CD4-positive, alpha-beta T cell treated with Interleukin-17A for 4 hours (primary cell): ENCODE results near the gene TREML2.

ENCODE experiments used
- DNase-seq: peaks from one replicate; pipeline ENCODE4 v3.0.0-alpha.2; 2020; ENCODE audit warnings: mixed read lengths

TREML2 gene

GRCh38 chr6:41176189-41176588 is 24.8 kb downstream of the TREML2 start:
- no peak for DNase-seq

DNA sequence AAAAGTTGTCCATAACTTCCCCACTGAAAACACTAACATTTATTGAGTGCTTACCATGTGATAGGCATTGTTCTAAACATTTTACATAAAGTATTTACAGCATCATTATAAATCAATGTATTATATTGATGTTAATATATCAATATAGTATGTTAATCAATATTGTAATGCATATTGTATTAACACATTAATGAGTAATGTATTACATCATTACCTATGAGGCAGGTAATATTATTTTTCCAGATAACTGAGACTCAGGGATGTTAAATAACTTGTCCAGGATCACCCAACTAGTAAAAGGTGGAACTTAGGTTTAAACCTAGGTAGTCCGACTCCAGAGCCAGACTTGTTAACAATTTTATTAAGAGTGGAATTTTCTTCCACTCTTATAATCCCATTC is 25.9 kb downstream of the TREML2 start:
- DNase-seq, result no peak

DNA sequence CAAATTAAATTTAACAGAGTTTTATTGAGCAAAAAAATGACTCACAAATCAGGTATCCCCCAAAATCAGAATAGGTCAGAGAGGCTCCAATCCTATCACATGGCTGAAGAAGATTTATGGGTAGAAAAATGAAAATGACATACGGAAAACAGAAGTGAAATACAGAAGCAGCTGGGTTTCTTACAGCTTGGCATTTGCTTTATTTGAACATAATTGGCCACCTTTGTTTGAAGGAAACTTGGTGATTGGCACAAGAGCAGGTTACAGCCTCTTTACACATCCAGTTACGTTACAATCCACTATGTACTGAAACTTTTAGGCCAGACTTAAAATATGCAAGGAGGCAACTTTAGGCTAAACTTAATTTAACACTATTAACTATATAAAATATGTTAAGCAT is 26.3 kb downstream of the TREML2 start:
- no peak for DNase-seq

DNA sequence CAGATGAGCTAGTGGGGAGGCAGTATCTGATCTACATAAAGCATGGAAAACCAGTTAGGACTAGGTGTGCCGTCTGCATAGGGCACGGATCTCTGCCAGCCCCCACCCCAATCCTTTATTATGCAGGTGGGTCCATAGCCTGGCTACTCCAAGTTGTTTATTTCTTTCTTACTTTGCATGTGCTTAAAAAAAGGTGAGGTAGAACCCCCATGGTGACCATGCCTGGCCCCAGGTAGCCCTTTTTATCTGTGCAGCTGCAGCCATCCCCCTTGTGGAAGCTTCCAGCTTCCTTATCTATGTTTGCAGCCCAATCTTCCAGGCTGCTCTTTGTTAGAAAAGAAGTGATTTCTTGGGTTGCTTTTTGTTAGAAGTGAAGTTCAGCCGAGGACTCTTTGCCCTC is 29.0 kb downstream of the TREML2 start:
- DNase-seq, result no peak

GRCh38 chr6:41170547-41171160 is 30.3 kb downstream of the TREML2 start:
- no peak for DNase-seq

GRCh38 chr6:41167173-41167963 is 33.6 kb downstream of the TREML2 start:
- no peak for DNase-seq

DNA sequence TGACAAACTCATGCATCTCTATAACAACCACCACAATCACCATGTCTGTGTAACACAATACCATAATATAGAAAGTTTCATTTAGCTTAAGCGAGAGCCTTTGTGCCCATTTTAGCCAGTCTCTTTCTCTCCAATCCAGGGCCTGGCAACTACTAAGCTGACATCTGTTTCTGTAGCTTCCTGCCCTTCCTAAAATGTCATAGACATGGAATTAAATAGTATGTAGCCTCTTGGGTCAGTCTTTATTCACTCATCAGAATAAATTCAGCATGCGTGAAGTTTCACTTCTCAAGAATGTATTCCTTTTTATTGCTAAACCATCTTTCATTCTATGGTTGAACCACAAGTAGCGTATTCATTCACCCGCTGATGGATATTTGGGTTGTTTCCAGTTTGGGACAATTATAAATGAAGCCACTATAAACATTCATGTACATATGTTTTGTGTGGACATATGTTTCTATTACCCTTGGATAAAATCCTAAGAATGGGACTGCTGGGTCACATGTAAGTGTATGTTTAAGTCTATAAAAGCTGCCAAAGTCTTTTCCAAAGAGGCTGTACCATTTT is 36.3 kb downstream of the TREML2 start:
- DNase-seq, result no peak

- no peak for DNase-seq
Measured at GRCh38 chr6:41163419-41163717, 37.6 kb downstream of the TREML2 start.

GRCh38 chr6:41162687-41163418 is 38.1 kb downstream of the TREML2 start, which contains the start of gene TREM2:
Gene TREM2 (minus strand): TSS chr6:41163116. CDS start chr6:41163082, 34 bp downstream.
- DNase-seq, result no peak

GRCh38 chr6:41161851-41162552 is 38.9 kb downstream of the TREML2 start:
- no peak for DNase-seq

DNA sequence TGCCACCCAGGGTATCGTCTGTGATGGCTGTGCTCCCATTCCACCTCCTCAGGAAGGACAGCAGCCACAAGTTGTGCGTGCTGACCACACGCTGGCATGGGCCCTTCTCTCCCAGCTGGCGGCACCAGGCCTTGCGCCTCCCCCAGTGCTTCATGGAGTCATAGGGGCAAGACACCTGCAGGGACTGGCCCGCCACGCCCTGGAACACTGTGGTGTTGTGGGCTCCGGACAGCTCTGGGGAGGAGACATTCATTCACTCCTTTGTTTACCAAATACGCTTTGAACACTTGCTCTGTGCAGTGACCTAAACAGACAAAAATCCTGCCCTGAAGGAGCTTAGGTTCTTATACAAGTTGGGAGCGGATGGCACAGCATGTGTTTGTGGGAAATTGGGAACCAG is 39.6 kb downstream of the TREML2 start:
- DNase-seq, result no peak

GRCh38 chr6:41160933-41161332 is 40.0 kb downstream of the TREML2 start:
- DNase-seq, result no peak

DNA sequence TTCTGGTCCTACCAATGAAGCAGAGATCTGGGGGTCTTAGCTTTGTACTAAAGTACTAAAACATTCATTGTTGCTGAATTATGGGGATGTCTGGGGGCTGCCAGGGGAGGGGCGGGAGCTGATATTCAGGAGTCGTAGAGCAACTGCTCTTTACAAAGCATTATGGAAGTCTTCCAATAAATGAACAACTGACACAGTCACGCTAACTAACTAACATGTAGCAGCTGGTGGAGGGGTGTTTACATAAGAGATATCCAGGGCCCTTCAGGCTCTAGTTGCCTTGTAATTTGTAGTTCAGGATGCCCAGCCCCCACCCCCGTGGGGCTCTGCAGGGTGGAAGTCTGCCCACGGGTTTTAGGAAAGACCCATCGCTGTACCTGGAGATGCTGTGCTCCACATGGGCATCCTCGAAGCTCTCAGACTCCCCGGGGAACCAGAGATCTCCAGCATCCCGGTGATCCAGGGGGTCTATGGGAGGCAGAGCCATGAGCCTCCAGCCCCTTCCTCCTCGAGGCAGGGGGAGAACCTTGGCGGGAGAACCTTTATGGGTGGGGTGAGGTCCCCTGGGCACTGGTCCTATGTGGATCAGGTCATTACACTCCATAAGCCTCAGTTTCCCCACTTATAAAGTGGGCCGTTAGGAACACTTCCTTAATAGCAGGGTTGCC is 41.4 kb downstream of the TREML2 start:
- DNase-seq, result no peak

- DNase-seq, result no peak
Measured at GRCh38 chr6:41157323-41157722, 43.6 kb downstream of the TREML2 start.

- DNase-seq, result no peak
Measured at GRCh38 chr6:41156771-41157170, 44.2 kb downstream of the TREML2 start.

GRCh38 chr6:41156001-41156400 is 44.9 kb downstream of the TREML2 start:
- DNase-seq, result no peak

DNA sequence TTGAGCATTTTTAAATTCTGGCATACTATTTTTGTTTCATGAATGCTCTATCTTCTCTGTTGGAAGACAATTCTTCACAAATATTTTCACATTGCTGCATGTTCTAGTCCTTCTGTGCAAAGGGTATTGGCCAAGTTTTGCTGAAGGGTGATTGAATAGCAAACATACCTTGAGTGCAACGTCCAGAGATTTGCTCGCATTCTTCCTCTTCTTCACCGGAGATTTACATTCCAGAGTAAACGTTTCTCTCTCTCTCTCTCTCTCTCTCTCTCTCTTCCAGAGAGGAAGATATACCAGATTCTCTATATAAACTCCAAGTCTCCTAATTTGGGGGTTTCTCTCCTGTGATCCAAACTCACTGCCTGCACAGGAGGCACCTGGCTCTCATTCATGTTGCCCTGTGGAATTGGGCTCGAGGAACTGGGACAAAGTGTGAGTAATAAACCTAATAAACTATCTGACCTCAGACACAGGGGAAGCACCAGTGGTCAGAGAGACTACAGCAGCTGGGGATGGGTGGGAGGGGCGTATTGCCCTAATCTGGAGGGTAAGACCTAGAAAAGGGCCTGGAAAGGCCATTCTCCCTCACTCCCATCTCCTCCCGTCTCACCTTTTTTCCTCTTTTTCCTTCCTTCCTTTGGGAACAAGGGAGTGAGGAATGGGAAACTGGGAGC is 45.7 kb downstream of the TREML2 start:
- no peak for DNase-seq

DNA sequence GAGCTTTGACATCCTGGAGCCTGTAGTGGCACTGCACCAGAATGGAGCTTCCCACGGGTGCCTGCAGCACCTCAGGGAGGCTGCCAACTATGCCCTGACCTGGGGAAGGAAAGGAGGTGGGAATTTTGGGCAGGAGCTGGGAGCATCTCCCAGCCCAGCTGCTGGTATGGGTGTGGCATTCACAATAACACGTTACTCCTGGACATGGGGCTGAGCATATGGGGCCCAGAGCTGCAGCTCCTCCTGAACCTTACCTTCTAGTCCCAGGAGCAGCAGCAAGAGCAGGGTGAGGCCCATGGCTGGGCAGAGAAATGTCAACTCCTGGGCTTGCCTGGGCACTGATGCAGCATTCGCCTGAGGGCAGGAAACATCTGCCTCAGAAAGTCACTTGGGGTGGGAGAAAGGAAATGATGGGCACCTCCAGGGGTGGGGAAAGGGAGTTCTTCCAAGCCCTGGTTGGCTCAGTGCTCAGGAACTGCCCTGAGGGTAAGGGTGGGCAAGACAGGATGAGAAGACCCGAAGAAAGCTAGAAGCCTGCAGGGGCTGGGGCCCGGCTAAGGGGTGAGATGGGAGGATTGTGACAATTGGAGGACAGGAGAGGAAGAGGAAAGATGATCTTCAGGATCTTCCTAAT is 46.8 kb downstream of the TREML2 start, which contains the start of gene TREML1:
TSS of gene TREML1 (minus strand) at position 356 of the 634 bp plus-strand sequence. CDS start at position 297, 59 bp downstream.
- no peak for DNase-seq

DNA sequence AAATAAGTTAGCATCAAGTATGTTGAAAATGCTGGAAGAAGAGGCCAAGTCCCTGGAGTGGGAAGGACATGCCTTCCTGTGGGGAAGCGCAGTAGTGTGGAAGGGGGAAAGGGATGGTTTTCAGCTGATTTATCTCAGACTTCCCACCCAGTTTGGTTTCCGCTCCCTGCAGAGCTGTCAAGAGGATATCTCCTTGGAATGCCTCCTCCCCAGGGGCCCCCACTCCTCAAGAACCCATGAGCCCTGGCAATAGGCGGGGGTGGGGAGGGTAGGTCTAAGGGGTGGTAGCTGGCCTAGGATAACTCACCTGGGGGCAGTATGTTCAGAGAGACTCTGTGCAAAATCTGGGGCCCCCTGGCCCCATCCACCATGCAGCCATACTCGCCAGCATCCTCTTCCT is 47.5 kb downstream of the TREML2 start:
- no peak for DNase-seq

DNA sequence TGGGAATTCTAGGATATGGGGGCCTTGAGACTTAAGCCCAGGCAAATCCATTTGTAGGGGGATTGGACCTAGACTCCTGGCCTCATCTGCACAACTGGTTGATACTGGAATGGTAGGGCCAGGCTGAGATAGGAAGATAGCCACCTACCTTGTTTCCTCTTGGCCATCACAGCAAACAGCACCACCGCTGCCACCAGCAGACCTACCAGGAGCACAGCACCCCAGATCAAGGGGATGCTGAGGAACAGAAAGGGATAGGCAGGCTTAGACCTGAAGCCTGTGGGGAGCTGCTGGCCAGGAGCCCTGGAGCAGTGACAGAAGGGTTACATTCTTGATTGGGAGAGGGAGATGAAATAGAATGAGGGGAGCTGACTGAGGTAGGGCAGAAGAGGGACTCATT is 50.3 kb downstream of the TREML2 start:
- DNase-seq, result no peak

- DNase-seq, result no peak
Measured at GRCh38 chr6:41147917-41148316, 53.0 kb downstream of the TREML2 start.
